ENCODE results near the gene TM9SF2.
"Not testable (repeated sequence)": the region's sequence is repeated elsewhere in the genome, so short reads cannot be mapped to it uniquely, and the experiment has no call there.

Gene TM9SF2

DNA sequence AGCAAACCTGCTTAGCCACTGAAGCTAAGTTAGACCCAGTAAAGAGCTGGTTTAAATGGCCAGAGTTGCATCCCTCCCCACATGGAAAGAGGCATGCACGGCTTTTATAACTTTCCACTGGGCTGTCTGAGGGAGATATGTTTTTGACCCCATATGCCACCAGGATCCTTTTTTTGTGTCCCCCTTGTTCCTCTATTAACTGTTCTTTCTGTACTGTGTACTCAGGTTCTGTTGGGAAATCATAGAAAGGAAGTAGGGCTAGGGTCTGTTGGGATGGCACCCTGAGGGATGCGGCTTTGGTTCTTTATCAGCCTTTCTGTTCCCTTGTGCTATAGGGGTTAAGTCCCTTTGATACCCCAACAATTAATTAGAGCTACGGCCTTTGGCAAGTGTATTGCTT is 12.2 kb upstream of the TM9SF2 start:
- in situ Hi-C loops (cut with MboI; ENCODE audit: low sequenced_read_pairs): no loop called here

DNA sequence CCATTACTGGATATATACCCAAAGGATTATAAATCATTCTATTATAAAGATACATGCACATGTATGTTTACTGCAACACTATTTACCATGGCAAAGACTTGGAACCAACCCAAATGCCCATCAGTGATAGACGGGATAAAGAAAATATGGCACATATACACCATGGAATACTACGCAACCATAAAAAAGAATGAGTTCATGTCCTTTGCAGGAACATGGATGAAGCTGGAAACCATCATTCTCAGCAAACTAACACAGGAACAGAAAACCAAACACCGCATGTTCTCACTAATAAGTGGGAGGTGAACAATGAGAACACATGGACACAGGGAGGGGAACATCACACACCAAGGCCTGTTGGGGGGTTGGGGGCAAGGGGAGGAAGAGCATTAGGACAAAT is 9.5 kb upstream of the TM9SF2 start:
- in situ Hi-C loops (cut with MboI; ENCODE audit: low sequenced_read_pairs): not testable (repeated sequence)

DNA sequence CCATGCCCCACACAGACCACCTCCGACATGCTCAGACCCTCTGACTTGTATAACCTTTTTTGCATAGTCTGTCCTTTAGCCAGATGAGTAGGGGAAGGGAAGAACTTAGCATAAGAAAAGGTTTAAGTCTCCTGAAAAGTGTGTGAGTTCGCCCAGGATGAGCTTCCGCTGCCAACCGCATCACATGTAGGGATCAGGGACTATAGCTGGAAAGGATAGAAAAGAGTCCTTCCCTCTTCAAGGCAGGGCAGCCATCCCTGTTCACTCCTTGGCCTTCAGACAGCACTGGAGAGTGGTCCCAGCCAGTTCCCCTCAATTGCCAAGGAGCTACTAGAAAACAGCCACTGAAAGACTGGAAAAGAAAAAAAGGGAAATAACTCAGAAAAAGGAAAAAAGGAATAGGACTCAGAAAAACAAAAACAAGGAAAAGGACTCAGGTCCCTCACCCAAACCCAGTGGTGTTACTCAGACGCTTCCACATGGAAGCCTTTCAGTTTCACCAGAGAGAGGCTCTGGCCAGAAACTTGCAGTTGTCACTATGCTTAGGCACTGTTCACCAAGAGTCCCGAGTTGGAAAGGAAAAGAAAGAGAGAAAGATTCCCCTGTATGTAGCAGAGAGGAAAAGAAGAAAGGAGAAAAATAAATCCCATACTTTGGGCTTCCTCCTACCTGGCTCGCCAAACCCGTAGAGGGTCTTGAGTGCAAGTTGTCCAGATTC is 5.6 kb upstream of the TM9SF2 start:
- in situ Hi-C loops (cut with MboI; ENCODE audit: low sequenced_read_pairs): no loop called here

DNA sequence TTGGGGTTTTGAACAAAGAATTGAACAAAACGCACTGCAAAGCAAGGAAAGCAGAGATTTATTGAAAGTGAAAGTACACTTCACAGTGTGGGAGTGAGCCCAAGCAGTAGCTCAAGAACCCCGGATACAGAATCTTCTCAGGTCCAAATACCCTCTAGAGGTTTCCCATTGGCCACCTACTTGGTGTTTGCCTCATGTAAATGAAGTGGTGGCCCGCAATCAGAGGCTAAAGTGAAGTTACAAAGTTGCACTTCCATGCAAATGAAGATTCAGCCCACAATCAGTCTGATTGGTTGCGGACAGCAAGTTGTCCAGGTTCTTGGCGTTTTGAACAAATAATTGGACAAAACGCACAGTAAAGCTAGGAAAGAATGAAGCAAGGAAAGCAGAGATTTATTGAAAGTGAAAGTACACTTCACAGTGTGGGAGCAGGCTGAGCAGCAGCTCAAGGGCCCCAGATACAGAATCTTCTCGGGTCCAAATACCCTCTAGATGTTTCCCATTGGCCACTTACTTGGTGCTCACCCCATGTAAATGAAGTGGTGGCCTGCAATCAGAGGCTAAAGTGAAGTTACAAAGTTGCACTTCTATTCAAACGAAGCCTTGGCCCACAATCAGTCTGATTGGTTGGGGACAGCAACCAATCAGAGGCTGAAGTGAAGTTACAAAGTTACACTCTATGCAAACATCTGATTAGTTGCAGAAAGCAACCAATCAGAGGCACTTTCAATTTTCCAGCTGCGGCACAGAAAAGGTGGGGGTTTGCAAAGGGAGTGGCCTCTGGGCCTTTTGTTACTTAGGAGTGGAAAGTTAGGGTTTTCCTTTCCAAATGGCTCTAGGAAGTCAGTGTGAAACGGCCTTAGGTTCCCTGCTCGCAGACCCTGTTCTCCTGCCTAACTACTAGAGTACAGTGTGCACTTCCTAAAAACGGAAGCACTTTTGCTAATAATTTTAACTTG is 4.8 kb upstream of the TM9SF2 start:
- in situ Hi-C loops (cut with MboI; ENCODE audit: low sequenced_read_pairs): no loop called here

DNA sequence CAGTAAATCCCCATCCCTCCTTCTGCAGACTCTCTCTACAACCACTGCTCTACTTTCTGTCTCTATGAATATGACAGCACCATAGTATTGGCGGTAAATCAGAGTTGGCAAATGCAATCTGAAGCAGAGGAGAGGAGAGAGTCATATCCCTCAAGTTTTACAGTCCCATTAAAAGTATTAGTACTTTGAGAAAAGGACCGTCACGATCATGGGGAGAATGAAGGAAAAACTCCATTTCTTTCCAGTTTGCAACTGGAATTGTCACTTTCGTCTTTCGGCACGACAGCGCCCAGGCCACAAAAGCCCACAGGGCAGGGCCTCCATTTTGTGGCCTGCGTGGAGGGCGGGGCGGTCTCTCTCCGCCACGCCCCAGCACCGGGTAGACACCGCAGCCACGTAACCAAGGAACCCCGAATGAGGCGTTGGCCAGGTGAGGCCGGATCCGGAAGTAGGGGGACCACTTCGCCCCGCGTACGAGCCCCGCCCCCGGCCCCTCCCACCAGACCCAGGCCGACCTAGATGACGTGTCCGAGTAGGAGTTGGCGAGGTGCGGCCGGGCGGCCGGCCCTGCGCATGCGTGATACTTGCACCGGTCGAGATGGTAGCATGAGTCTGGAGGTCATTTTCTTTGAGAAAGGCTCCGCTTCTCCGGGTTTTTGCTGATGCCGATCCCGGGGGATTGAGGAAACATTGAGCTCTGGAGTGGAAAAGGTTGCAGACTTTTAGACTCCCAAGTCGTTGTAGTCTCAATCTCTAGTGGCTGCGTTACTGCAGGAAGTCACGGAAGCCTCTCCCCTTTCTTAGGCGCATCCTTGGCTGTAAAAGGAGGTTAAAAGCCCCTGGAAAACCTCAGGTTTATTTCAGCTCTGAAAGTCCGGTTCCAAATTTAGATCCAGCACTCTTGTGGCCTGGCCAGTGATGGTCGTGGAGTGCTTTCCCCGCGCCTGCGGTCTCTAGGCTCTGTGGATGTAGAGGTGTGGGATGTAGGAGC is 2.8 kb upstream of the TM9SF2 start:
- in situ Hi-C loops (cut with MboI; ENCODE audit: low sequenced_read_pairs): no loop called here

DNA sequence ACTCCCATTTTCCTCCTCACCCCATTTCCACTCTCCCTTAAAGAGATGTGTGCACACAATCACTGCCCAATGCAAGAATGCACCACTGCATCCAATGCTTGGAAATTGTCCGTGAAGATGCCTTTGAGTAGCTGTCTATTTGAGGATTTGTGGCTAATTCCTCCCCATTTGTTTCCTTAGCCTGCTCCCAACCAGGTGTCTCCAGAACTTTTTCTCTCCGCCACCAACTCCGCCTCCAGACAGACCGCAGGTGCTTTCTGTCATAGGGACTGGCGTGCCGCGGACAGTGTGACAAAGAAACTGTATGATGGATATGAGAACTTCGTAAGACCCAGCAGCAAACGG is 461 bp upstream of the TM9SF2 start:
- in situ Hi-C loops (cut with MboI; ENCODE audit: low sequenced_read_pairs): no loop called here

DNA sequence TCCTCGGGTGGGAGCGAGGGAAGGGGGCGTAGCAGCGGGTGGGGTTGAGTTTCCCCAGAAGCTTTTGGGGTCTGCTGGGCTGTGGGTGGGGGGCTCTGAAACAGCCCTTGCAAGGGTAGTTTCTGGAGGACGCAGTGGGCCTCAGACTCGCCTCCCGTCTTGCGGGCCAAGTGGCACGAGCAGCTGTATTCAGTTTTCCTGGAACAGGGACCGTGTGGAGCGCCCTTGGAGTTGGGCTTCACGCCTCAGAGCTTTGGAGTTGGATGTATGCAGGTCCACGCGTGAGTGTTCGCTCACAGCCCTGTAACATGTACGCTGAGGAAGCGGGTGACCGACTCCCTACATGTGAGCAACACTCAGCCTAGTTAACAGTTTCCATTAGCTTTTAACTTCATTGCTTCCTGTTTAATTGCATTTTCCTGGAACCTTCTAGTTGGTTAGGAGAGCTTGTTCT is 603 bp downstream of the TM9SF2 start:
- in situ Hi-C loops (cut with MboI; ENCODE audit: low sequenced_read_pairs): no loop called here

DNA sequence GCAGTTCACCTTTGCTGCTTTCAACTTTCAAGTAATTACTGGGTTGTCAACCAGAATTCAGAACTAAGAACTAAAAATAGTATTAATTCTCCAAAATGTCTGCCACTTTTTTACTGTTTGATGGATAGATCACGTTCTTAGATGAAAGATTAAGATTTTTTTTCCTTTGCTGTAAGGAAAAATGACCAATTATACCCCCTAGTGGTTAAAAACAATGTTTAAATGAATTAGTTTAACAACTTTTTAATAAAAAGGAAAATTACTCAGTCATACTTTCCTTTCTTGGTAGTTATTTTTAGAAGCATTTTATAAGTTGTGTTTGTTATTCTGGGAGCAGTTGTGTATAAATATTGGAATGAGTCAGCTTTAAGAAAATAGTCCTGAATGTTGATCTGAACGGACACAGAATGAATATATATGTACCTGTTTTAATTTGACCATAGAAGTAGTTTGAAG is 4.6 kb downstream of the TM9SF2 start:
- in situ Hi-C loops (cut with MboI; ENCODE audit: low sequenced_read_pairs): no loop called here

DNA sequence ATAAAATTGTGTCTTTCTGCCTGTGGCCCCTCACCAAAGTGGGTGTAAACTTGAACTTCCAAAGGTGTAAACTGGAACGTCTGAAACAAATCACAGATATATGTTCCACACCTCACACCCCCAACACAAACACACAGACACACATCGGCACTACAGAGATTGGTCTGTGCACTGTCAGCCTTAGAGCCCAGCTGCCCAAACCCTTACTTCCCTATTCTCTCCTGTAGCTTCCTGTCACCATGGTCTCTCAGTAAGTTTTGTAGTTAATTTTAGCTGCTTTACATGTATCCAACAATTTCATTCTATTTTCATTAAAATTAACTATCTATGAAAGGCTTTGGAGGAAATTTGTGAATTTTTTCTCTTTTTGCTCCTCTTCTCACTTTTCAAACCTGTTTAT is 5.4 kb downstream of the TM9SF2 start:
- in situ Hi-C loops (cut with MboI; ENCODE audit: low sequenced_read_pairs): no loop called here

DNA sequence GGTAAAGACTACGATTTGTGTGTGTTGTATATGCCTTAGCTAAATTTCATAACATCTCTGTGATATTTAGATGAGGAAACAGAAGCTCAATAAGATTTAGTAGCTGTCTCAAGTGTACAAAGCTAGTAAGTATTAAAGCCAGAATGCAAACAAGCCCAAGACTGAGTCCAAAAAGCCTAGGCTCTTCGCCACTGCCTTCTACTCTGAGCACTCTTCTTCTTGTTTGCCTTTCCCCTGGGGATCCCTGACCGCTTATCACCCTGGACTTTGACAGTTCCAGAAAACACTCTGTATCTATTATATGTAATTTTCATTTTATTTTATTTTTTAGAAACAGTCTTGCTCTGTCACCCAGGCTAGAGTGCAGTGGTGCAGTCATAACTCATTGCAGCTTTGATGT is 5.8 kb downstream of the TM9SF2 start:
- in situ Hi-C loops (cut with MboI; ENCODE audit: low sequenced_read_pairs): no loop called here

DNA sequence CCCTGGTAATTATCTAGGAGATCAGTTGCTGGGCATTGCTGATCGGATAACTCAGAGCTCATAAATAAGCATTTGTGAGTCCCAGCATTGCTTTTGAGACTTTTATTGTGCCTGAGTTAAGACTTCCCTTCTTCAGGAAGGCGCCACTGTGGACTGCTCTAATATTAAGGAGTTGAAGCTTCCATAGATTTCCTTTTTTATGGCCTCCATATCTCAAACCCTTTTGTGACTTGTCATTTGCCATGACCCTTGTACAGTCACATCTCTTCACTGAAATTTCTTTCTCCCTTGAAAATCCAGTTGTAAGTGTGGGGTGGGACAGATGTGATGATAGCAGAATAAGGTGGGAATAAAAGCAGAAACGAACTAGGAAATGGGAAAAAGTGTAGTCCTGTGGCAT is 6.3 kb downstream of the TM9SF2 start:
- in situ Hi-C loops (cut with MboI; ENCODE audit: low sequenced_read_pairs): no loop called here

DNA sequence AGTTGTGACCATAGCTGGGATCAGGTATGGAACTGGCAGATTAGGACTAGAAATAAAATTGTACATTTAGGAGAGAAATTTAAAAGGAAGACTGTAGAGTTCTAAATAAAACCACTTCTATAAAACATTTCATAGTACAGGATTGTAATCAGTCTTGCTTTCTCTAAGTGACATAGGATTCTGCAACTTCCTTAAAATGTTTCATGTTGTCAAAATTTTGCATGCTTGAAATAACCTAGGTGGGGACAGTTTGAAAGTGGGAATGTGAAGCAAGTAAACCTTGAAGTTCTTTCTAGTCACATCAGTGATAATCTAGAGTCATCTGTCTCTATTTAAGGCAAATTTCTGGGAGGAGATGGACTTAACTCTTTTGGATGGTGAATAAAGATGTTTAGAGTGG is 6.7 kb downstream of the TM9SF2 start:
- in situ Hi-C loops (cut with MboI; ENCODE audit: low sequenced_read_pairs): no loop called here

DNA sequence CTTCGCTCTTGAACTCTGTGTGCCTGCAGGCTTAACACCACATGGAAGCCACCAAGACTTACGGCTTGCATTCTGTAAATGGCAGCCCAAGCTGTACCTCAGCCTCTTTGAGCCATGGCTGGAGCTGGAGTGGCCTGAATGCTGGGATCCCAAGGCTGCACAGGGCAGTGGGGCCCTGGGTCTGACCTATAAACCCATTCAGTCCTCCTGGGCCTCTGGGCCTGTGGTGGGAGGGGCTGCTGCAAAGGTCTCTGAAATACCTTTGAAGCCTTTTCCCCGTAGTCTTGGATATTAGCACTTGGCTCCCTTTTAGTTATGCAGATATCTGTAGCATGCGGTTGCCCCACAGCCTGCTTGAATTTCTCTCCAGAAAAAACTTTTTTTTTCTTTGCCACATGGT is 8.2 kb downstream of the TM9SF2 start:
- in situ Hi-C loops (cut with MboI; ENCODE audit: low sequenced_read_pairs): no loop called here

DNA sequence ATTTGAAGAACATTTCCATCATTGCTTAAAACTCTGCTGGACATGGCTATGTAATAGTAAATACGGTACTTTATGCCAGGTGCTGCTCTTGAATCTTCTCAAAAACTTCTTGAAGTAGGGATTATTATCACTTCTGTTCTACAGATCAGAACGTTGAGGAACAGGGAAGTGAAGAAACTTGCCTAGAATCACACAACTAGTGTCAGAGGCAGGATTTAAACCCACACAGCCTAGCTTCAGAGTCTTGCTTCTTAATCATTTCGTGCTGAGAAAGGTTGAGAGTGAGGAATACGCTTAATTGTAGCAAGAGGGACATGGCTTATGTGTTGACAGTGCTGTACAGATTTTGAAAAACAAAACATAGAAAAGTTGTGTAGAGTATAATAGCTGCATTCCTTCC is 13.5 kb downstream of the TM9SF2 start:
- in situ Hi-C loops (cut with MboI; ENCODE audit: low sequenced_read_pairs): no loop called here

DNA sequence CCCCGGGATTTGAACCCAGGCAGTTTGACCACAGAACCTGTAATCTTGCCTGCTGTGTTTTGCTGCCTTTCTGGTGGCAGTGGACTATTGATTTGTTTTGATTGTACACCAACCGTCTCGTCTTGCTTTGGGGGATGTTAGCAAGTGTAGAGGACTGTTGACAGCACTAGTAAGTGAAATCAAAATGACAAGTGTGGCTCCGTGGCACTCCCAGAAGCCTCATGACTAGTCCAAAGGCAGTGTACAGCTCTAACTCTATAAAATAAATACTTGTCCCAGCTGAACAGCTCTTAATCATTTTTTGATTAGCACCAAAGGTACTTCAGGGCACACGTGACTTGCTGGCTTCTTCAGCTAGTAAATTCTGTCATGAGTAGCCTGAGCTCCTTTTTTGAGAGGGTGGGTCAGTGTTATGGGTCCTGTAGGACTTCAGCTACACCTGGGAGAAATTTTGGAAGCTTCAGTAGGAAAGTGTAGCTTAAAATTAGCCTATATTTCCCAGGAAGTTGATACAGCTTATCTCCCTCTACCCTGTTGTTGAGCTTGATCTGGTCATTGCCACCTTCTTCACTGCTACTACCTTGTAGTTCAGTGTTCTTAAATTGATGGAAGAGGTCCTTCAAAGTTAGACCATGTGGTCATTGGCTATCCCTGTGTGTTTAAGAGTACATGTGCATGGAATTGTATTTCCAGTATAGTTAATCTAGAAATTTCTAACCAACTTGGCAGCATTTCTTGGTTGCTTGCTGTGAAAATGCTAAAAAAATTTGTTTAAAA is 15.1 kb downstream of the TM9SF2 start:
- in situ Hi-C loops (cut with MboI; ENCODE audit: low sequenced_read_pairs): no loop called here

DNA sequence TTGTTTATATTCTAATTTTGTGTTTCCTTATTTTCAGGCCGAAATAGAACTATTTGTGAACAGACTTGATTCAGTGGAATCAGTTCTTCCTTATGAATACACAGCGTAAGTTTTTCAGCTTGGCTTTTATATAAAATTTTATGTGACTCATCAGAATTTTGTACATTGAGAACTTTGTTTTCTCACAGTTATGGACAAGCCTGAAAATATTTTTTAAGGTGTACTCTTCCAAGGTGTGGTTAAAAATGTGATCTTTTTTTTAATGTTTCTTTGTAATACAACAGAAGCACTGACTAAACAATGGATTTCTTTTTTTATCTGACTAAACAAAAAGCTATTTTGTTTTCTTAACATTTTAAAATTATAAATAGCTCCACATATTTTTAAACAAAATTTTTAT is 16.3 kb downstream of the TM9SF2 start:
- in situ Hi-C loops (cut with MboI; ENCODE audit: low sequenced_read_pairs): no loop called here

DNA sequence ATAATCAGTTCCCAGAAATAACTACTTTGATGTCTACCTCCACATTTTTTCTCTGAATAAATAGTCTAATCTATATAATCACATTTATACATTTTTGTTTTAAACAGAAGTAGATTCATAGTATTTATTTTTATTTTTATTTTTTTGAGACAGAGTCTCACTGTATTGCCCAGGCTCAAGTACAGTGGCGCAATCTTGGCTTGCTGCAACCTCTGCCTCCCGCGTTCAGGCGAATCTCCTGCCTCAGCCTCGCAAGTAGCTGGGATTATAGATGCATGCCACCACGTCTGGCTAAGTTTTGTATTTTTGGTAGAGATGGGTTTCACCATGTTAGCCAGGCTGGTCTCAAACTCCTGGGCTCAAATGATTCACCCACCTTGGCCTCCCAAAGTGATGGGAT is 16.7 kb downstream of the TM9SF2 start:
- in situ Hi-C loops (cut with MboI; ENCODE audit: low sequenced_read_pairs): no loop called here

DNA sequence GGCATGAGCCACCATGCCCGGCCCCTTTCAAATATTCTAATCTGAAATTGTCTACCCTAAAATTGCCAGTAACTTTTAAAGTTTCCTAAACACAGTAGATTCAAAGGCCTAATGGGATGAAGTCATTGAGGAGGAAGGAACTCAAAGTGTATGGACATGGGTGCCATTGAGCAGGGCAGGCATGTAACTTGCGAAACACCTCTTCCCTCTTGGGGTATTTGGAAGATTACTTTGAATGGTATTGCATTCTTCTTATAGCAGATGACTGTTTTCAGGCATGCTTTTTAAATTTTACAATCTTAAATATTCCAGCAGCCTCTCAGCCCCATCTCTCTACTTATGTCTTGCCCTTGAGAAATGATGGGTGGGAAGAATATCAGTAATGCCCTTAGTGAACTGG is 21.0 kb downstream of the TM9SF2 start:
- in situ Hi-C loops (cut with MboI; ENCODE audit: low sequenced_read_pairs): no loop called here

DNA sequence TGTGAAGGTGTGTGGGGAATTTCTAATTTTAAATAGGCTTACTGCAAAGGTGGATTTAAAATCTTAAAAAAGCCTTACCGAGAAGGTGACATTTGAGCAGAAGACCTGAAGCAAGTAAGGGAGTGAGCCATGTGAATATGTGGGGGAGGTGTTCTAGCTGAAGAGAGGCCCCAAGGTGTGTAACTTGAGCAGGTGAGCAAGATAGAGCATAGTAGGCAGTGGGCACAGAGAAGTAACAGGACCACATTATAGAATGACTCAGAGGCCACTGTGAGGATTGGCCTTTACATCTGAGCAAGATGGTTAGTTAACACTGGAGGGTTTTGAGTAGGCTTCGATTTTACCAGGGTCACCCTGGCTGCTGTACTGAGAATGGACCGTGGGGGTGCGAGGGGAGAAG is 22.6 kb downstream of the TM9SF2 start:
- in situ Hi-C loops (cut with MboI; ENCODE audit: low sequenced_read_pairs): no loop called here

DNA sequence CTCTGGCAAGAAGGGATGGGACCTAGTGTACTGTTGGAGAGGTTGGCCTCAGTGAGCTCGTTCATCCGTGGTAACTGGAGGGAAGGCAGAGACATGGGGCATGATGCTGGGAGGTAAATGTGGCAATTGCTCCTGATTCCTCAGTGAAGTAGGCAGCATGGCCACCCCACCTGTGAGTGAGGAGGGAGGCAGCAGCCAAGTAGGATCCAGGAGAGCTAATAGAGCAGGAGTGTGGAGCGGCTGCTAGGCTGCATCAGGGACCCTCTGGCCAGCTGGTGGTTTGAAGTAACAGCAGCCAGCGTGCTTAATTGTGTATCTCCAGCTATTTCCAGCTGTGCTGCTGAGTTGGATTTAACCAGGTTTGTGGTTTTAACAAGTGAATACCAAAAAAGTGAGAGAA is 24.7 kb downstream of the TM9SF2 start:
- in situ Hi-C loops (cut with MboI; ENCODE audit: low sequenced_read_pairs): no loop called here

Measured in HL-60/S4 (cell line).